K562 (cell line): ENCODE data around the gene PAQR7. TPM values are rescaled to one million over a fixed set of nuclear protein-coding genes. Genes with fewer than 3 reads are reported as not detected.

Experiments used
- ARID1B ChIP-seq: fragments of 450-650 bp; IDR thresholded peaks from 2 replicates; pipeline ENCODE4 v1.6.1; 2016; ENCODE audit warnings: antibody characterized with exemption, mild to moderate bottlenecking, inconsistent platforms
- BACH1 ChIP-seq: fragments of 200-800 bp; sonication (Bioruptor generic); IDR thresholded peaks from 2 replicates; pipeline ENCODE4 v1.6.1; 2016; ENCODE audit warnings: missing genetic modification characterization, missing compliant biosample characterization
- CREBBP ChIP-seq: IDR thresholded peaks from one replicate; pipeline ENCODE4 v1.6.1; 2012; ENCODE audit warnings: low read depth, mild to moderate bottlenecking, control low read depth, inconsistent platforms, low read length
- DIDO1 ChIP-seq: fragments of 450-650 bp; IDR thresholded peaks from 2 replicates; pipeline ENCODE4 v1.6.1; 2016; ENCODE audit warnings: low read depth, missing biosample characterization, missing genetic modification characterization
- JUNB ChIP-seq: fragments of 450-650 bp; formaldehyde crosslinking; conservative IDR thresholded peaks from 2 replicates; pipeline ENCODE4 v1.4.0; 2020; ENCODE audit warnings: mild to moderate bottlenecking
- KLF16 ChIP-seq: IDR thresholded peaks from 2 replicates; pipeline ENCODE4 v1.6.1; 2016; ENCODE audit warnings: antibody characterized with exemption
- MYBL2 ChIP-seq, 2 experiments: fragments of 450-650 bp in 1 of 2; sonication (generic) in 1 of 2; formaldehyde crosslinking in 1 of 2; IDR thresholded peaks; 2 replicates each; pipeline versions ENCODE4 v1.6.1 to v1.8.1; 2017 to 2022; ENCODE audit warnings: borderline replicate concordance in 1 of 2, inconsistent platforms in 1 of 2, low read depth in 1 of 2, mild to moderate bottlenecking in 1 of 2, missing genetic modification reagents in 1 of 2, moderate library complexity in 1 of 2
- NR2C2 ChIP-seq, 2 experiments: fragments of 200-800 bp in 1 of 2; sonication (Bioruptor generic) in 1 of 2; sonication (generic) in 1 of 2; formaldehyde crosslinking in 1 of 2; IDR thresholded peaks; 2 replicates each; pipeline versions ENCODE4 v1.6.1 to v1.8.0; 2016 to 2022; ENCODE audit warnings: mild to moderate bottlenecking in 1 of 2, missing compliant biosample characterization in 1 of 2, missing genetic modification characterization in 1 of 2, missing genetic modification reagents in 1 of 2
- PYGO2 ChIP-seq: fragments of 450-650 bp; IDR thresholded peaks from 2 replicates; pipeline ENCODE4 v1.6.1; 2016; ENCODE audit warnings: mild to moderate bottlenecking, missing genetic modification characterization, moderate library complexity, missing compliant biosample characterization
- RFX5 ChIP-seq: IDR thresholded peaks from 2 replicates; pipeline ENCODE4 v1.6.1; 2011; ENCODE audit warnings: low read depth, mild to moderate bottlenecking, improper control_type of control experiment, low read length
- ZNF436 ChIP-seq: fragments of 250-450, 450-650 bp; sonication (Bioruptor Pico); formaldehyde crosslinking; IDR thresholded peaks from 2 replicates; pipeline ENCODE4 v1.7.0; 2020; ENCODE audit warnings: mild to moderate bottlenecking
- polyA plus RNA-seq, 8 experiments: library from polyadenylated mRNA; depleted of rRNA in 4 of 8; stranded (reverse) in 5 of 8; unstranded in 3 of 8; fragments of >200 nt; fragmentation: Nextera tagmentation in 2 of 8; fragmentation: Illumina TruSeq in 1 of 8; extraction: Ambion mirVana in 2 of 8; extraction: Trizol in 1 of 8; gene quantifications; 2 replicates each; pipeline versions ENCODE4 v1.2.1 to v1.2.3, GENCODE V29; 2011 to 2014; ENCODE audit warnings: inconsistent platforms in 1 of 8, missing spikeins in 1 of 8
- total RNA-seq, 7 experiments: library from RNA; depleted of rRNA in 6 of 7; stranded (reverse); fragments of >200 nt in 6 of 7; fragmentation: Illumina TruSeq in 2 of 7; extraction: Trizol in 2 of 7; gene quantifications; 2 replicates each; pipeline versions ENCODE4 v1.2.1 to v1.2.3, GENCODE V29; 2011 to 2021; ENCODE audit warnings: low replicate concordance in 1 of 7
- TF ChIP-seq, protein P1 (sequence below): fragments of 200-800 bp; sonication (Bioruptor generic); IDR thresholded peaks from 2 replicates; pipeline ENCODE4 v1.6.1; 2017; ENCODE audit warnings: missing genetic modification characterization, missing compliant biosample characterization
- TF ChIP-seq, protein P2 (sequence below): fragments of 250-450 bp; sonication (Bioruptor Pico); IDR thresholded peaks from 2 replicates; pipeline ENCODE4 v1.4.0; 2020
- TF ChIP-seq, protein P3 (sequence below): sonication (generic); formaldehyde crosslinking; IDR thresholded peaks from 2 replicates; pipeline ENCODE4 v1.8.1; 2023; ENCODE audit warnings: mild to moderate bottlenecking, missing genetic modification reagents
- TF ChIP-seq, protein P4 (sequence below): fragments of 250-450 bp; sonication (Bioruptor Pico); IDR thresholded peaks from 2 replicates; pipeline ENCODE4 v1.4.0; 2020; ENCODE audit warnings: mild to moderate bottlenecking, moderate library complexity

The PAQR7 gene
- total and polyA plus RNA-seq, 9 of the 15 experiments (the other 6 are each of a cell fraction or from before 2014, with no cell fraction given), result 1.1 to 5.2 (median 2.6) TPM

DNA sequence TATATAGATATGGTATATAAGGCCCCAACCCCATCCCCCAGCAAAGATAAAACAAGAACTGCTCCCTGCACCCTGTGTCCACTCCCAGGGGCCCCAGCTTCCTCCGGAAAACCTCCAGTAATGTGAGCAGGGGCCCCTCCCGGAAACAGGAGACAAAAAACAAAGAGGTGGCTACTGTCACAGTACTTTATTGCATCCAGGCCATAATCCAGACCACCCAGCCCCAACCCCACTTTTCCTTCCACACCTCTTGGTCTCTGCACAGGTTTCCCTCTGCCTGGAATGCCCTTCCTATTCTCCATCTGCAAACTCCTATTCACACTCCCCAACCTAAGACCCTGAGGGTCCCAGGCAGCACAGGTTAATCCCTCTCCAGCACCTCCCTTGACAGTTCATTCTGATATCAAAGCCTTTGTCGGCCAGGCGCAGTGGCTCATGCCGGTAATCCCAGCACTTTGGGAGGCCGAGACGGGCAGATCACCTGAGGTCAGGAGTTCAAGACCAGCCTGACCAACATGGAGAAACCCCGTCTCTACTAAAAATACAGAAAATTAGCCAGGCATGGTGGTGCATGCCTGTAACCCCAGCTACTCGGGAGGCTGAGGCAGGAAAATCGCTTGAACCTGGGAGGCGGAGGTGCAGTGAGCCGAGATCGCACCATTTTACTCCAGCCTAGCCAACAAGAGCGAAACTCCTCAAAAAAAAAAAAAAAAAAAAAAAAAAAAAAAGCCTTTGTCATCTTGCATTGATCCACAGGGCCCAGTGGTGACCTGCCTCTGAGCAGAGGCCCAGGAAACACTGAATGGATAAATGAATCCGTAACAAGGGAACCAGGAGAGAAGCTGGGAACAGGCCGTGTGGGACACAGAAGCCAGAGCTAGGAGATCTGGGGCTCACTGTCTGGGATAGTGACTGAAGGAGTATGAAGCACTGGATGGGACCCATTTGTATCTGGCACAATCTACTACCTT, 13.9 kb downstream of the PAQR7 start (continued):
- TF ChIP-seq, protein P1, sequence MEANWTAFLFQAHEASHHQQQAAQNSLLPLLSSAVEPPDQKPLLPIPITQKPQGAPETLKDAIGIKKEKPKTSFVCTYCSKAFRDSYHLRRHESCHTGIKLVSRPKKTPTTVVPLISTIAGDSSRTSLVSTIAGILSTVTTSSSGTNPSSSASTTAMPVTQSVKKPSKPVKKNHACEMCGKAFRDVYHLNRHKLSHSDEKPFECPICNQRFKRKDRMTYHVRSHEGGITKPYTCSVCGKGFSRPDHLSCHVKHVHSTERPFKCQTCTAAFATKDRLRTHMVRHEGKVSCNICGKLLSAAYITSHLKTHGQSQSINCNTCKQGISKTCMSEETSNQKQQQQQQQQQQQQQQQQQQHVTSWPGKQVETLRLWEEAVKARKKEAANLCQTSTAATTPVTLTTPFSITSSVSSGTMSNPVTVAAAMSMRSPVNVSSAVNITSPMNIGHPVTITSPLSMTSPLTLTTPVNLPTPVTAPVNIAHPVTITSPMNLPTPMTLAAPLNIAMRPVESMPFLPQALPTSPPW, result peak; percentile 58; the same call in 1 of the 2 replicates
- TF ChIP-seq NR2C2 (CRISPR knock-in tag; IDR thresholded peaks at IDR 0.05), result no peak
- TF ChIP-seq NR2C2 (tag; IDR thresholded peaks at IDR 0.05), result peak; percentile 75
- TF ChIP-seq CREBBP, result no peak
- no peak for TF ChIP-seq RFX5
- no peak for TF ChIP-seq DIDO1 (tag)
- no peak for TF ChIP-seq KLF16
- TF ChIP-seq, protein P2, sequence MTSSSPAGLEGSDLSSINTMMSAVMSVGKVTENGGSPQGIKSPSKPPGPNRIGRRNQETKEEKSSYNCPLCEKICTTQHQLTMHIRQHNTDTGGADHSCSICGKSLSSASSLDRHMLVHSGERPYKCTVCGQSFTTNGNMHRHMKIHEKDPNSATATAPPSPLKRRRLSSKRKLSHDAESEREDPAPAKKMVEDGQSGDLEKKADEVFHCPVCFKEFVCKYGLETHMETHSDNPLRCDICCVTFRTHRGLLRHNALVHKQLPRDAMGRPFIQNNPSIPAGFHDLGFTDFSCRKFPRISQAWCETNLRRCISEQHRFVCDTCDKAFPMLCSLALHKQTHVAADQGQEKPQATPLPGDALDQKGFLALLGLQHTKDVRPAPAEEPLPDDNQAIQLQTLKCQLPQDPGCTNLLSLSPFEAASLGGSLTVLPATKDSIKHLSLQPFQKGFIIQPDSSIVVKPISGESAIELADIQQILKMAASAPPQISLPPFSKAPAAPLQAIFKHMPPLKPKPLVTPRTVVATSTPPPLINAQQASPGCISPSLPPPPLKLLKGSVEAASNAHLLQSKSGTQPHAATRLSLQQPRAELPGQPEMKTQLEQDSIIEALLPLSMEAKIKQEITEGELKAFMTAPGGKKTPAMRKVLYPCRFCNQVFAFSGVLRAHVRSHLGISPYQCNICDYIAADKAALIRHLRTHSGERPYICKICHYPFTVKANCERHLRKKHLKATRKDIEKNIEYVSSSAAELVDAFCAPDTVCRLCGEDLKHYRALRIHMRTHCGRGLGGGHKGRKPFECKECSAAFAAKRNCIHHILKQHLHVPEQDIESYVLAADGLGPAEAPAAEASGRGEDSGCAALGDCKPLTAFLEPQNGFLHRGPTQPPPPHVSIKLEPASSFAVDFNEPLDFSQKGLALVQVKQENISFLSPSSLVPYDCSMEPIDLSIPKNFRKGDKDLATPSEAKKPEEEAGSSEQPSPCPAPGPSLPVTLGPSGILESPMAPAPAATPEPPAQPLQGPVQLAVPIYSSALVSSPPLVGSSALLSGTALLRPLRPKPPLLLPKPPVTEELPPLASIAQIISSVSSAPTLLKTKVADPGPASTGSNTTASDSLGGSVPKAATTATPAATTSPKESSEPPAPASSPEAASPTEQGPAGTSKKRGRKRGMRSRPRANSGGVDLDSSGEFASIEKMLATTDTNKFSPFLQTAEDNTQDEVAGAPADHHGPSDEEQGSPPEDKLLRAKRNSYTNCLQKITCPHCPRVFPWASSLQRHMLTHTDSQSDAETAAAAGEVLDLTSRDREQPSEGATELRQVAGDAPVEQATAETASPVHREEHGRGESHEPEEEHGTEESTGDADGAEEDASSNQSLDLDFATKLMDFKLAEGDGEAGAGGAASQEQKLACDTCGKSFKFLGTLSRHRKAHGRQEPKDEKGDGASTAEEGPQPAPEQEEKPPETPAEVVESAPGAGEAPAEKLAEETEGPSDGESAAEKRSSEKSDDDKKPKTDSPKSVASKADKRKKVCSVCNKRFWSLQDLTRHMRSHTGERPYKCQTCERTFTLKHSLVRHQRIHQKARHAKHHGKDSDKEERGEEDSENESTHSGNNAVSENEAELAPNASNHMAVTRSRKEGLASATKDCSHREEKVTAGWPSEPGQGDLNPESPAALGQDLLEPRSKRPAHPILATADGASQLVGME (CRISPR knock-in tag), result no peak
- TF ChIP-seq, protein P3, sequence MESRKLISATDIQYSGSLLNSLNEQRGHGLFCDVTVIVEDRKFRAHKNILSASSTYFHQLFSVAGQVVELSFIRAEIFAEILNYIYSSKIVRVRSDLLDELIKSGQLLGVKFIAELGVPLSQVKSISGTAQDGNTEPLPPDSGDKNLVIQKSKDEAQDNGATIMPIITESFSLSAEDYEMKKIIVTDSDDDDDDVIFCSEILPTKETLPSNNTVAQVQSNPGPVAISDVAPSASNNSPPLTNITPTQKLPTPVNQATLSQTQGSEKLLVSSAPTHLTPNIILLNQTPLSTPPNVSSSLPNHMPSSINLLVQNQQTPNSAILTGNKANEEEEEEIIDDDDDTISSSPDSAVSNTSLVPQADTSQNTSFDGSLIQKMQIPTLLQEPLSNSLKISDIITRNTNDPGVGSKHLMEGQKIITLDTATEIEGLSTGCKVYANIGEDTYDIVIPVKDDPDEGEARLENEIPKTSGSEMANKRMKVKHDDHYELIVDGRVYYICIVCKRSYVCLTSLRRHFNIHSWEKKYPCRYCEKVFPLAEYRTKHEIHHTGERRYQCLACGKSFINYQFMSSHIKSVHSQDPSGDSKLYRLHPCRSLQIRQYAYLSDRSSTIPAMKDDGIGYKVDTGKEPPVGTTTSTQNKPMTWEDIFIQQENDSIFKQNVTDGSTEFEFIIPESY (CRISPR knock-in tag), result no peak
- TF ChIP-seq BACH1 (tag), result no peak
- no peak for TF ChIP-seq PYGO2 (tag)
- TF ChIP-seq JUNB (CRISPR knock-in tag), result no peak
- TF ChIP-seq, protein P4, sequence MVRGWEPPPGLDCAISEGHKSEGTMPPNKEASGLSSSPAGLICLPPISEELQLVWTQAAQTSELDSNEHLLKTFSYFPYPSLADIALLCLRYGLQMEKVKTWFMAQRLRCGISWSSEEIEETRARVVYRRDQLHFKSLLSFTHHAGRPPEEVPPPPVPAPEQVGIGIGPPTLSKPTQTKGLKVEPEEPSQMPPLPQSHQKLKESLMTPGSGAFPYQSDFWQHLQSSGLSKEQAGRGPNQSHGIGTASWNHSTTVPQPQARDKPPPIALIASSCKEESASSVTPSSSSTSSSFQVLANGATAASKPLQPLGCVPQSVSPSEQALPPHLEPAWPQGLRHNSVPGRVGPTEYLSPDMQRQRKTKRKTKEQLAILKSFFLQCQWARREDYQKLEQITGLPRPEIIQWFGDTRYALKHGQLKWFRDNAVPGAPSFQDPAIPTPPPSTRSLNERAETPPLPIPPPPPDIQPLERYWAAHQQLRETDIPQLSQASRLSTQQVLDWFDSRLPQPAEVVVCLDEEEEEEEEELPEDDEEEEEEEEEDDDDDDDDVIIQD, result no peak
- no peak for TF ChIP-seq ZNF436 (CRISPR knock-in tag)
- peak; percentile 91 for TF ChIP-seq ARID1B
- no peak for TF ChIP-seq MYBL2 (IDR thresholded peaks at IDR 0.05; ENCODE audit: low read depth)
- no peak for TF ChIP-seq MYBL2 (CRISPR knock-in tag; IDR thresholded peaks at IDR 0.05; ENCODE audit: borderline replicate concordance)
